Hypothalamus (tissue), 51 donors: ENCODE results near the gene RPL35.
"Not testable (repeated sequence)": the region's sequence is repeated elsewhere in the genome, so short reads cannot be mapped to it uniquely, and the experiment has no call there.

Source experiments
- DNase-seq, 51 donors: peaks; one replicate each; lab custom pipeline; 2025; lab: John Stamatoyannopoulos, UW

The RPL35 gene

DNA sequence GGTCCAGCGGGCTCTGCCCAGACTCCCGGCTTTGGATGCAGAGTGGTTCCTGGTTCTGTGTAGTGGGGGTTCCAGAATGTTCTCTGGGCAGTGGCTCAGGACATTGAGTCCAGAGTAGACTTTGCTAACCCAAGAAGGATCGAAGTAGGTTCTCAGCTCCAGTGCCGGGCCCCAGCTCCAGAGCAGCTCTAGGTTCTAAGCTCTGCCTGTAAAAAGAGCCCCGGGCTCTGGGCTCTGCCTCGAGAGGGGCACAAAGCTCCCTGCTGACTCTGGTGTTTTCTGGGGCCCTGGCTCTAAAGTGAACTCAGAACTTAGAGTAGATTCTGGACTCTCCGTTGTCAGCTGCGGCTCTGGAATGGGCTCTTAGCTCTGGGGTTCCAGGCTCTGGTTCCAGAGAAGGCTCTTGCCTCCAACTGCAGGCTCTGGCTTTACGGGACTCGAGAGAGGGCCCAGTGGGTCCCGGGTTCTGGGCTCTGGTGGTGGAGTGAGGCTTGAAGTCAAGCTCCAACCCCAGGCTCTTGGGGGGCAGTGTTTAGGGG is 8.1 kb downstream of the RPL35 start:
- peak in 4 of 51 donors; percentile 60 to 68 (median 63) for DNase-seq

DNA sequence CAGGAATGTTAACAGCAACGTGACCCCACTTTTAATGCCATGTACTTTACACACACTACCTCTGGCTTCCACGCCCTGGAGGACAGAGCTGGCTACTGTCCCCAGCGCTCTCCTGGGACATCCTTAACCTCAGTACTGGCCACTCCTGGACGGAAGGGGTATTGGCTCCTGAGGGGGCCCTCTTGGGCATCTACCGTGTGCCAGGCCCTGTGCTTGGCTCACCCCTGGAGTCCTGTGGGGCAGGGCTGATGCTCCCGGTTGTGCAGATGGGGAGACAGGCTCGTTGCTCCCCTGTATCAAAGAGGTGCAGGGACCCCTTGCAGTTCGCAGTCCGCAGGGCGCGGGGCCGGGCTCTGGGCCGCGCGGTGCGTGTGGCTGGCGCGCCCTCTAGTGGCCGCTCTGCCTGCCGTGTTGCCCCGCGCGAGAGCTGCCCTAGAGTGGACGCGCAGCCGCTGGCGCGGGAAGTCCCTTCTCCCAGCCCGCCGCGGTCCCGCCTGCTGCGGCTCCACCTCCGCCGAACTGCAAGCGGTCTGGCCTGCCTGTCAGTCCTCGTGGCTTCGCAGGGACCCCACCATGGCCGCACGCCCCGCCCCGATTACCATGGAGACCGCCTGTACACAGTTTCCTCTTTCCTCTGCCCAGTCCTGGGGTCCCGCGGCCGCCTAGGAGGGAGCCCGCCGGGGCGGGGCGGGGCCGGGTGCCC is 8.8 kb downstream of the RPL35 start, which contains the start of gene WDR38:
WDR38 (plus strand) TSS at position 632 of the 703 bp plus-strand sequence. CDS start 72 bp downstream, outside the sequence.
- DNase-seq = peak in 47 of 51 donors; percentile 13 to 85 (median 60)

DNA sequence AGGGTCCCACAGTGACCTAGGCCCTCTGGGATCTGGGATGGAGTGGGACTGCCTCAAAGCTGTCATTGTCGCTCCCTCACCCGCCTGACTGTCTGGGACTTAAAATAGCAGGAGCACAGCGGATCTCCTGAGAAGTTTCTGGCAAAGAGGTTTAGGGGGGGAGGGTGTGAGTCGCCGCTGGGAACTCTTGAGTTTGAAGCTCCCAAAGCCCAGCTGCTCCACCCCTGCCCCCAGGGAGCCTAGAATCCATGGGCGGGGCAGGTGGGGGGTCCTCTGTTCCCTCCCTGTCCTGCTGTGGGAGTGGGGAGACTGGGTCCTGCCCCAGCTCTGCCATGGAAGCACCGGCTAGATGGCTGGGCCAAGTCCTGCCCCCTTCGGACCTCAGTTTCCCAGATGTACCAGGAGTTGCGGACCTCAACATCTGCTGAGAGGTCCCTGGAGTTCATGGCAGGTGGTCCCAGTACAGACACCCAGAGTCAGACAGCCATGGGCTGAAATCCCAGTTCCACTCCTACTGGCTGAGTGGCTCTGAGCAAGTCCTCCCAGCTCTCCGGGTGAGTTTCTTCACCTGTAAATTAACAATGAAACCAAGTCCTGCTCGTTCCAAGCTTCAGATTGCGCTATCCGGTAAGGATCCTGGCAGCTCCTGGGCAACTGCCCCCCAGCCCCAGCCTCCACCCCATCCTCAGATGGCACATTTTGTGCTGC is 9.5 kb downstream of the RPL35 start:
- no peak for DNase-seq

DNA sequence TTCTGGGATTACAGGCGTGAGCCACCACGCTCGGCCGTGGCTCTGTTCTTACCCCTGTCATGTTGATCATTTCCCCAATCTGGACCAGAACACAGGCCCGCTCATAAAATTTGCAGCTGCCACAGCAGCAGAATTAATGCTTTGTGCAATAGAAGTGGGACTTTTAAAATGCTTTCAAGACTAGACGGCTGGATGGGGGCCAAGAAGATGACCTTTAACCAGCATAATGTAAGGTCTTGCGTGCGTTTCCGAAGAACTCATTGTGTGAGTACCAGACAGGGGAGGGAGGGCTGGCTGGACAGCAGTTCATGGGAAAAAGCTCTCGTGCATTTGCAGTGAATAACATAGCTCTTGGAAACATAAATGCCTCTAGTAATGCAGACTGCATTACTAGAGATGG is 12.0 kb downstream of the RPL35 start:
- no peak for DNase-seq

DNA sequence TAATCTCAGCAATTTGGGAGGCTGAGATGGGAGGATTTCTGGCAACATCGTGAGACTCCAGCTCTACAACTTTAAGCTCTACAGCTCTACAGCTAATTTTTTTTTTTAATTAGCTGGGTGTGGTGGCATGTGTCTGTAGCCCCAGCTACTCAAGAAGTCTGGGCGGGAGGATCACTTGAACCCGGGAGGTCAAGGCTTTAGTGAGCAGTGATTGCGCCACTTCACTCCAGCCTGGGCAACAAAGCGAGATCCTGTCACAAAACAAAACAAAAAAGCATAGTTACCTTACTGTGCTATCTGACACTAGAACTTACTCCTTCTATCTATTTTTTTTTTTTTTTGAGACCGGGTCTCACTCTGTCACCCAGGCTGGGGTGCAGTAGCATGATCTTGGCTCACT is 14.8 kb downstream of the RPL35 start:
- no peak for DNase-seq

DNA sequence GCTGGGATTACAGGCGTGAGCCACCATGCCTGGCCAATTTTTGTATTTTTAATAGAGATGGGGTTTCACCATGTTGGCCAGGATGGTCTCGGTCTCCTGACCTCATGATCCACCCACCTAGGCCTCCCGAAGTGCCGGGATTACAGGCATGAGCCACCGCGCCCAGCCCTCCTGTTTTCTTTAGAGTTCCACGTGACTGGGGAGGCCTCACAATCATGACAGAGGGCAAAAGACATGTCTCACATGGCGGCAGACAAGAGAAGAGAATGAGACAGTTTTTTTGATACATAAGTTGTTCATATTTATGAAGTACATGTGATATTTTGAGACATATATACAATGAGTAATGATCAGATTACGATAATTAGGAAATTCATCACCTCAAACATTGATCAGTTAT is 15.3 kb downstream of the RPL35 start:
- DNase-seq = not testable (repeated sequence)

DNA sequence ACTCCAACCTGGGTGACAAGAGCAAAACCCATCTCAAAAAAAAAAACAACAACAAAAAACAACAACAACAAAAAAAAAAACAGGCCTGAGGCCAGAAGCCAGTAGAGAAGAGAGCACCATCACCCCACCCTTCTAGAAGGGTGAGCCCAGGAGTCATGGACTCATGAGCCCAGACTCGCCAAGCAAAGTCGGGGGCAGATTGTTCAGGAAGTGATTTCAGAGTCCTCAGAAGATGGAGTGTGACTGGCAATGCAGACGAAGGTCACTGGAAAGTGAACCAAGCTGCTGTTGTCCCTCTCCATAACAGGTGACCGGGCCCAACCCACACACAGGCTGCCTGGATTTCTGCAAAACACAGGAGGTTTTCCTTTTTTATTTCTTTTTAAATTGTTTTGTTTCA is 17.5 kb downstream of the RPL35 start:
- no peak for DNase-seq

DNA sequence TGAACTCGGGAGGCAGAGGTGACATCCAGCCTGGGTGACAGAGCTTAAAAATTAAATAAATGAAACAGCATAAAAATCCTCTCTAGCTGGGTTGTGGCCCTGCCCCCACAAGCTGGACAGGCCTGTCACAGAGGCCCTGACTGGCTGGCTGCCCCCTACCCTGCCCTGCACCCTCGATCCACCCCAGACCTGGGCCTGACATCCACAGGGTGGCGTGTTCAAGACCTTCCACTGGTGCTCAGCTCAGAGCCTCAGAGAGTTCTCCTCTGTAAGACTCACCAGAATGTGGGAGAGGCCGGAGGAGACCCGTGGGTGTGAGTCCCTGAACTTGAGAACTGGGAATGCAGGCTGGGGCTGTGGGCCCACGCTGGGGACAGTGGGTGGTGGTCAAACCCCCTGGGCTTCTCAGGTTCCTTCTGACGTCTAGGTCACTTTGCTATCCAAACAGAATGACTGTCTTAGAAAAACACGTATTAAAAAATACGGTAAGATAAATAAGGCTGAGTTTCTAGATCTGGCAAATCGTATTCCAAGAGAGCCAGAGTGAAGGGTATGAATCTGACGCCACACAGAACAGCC is 18.2 kb downstream of the RPL35 start:
- DNase-seq = no peak

DNA sequence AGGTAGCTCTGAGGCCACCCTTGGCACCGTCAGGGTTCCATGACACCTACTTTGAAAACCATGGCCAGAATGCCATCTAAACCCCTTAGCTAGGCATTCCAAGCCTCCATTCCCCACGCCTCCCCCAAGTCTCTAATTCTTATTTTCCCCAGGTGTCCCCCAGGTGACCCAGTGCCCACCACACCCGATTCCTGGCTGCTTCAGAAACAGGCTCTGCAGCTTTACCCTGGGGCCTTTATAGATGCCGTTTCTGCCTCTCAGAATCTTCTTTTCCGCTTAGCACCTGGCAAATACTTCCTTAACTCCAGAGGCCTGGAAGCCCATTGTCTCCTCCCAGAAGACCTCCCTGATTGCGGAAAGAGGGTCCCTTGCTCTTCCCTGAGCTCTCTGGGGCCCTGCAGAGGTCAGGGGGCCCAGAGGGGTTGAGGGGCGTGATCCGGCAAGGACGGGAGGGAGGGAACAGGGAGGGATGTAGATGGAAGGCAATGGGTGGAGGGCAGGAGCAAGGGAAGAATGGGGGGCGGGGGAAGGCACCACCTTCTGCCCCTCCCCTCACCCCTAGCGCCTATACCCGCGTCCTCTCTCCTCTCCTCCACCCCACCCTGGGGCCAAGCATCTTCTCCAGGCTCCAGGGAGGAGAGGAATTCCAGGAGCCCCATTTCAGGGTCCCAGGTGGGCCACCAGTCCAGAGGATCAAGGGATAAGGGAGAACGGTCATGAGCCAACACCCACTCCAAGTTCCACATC is 20.5 kb downstream of the RPL35 start:
- no peak for DNase-seq

DNA sequence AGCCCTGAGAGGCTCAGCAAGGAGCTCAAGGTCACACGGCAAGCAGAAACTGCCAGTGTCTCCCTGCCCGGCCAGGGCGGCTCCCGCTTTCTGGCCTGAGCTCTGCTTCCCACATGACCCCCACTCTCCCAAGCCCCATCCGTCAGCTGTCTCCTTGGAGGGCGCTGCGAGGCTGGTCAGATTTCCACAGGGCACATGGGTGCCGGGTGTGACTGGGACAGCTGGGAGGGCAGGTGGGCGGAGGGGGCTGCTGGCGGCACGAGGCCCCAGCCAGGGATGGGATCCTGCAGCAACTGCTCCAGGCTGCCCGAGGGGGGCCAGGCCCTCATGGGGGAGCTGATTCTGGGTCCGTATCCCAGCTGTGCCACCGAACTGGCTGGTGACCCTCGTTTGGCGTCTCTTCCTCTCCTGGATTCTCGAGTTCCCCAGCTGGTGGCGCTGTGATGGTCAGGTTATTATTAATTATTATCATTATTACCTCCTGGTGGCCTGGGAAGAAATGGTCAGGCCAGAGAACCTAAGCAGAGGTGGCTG is 21.4 kb downstream of the RPL35 start:
- DNase-seq = no peak

DNA sequence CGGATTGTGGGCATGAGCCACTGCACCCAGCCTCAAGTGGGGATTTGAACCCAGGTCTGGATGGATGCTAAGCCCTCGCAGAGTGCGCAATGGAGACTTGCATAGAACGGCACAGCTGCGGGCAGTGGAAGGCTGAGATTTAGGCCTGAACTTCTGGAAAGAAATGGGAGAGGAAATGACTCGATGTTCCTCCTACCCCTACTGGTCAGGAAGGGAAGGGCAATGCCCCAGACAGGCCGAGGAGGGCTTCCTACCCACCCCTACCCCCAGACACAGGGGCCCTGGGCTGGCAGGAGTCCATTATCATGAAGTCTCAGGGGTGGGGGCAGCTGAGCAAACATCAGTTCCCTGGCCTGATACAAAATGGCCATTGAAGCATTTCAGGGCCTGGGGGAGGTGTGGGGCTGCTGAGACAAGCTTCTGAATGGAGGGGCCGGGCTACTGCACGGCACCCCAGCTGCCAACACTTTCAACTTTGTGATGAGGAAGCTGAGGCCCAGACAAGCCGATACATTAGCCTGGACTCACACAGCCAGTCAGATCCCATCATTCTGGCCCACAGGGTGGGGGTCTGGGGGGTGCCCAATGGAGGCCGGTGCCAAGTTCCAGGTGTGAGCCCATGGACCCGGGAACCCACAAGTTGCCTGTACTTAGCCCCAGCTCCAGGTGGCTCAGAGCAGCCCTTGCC is 22.0 kb downstream of the RPL35 start:
- no peak for DNase-seq

DNA sequence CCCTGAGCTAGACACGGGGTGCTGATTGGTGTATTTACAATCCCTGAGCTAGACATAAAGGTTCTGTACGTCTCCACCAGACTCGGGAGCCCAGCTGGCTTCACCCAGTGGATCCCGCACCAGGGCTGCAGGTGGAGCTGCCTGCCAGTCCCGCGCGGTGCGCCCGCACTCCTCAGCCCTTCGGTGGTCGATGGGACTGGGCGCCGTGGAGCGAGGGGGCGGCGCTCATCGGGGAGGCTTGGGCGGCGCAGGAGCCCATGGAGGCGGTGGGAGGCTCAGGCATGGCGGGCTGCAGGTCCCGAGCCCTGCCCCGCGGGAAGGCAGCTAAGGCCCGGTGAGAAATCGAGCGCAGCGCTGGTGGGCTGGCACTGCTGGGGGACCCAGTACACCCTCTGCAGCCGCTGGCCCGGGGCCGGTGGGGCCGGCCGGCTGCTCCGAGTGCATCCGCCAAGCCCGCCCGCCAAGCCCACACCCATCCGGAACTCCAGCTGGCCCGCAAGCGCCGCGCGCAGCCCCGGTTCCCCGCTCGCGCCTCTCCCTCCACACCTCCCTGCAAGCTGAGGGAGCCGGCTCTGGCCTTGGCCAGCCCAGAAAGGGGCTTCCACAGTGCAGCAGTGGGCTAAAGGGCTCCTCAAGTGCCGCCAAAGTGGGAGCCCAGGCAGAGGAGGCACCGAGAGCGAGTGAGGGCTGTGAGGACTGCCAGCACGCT is 23.0 kb downstream of the RPL35 start:
- DNase-seq = not testable (repeated sequence)

DNA sequence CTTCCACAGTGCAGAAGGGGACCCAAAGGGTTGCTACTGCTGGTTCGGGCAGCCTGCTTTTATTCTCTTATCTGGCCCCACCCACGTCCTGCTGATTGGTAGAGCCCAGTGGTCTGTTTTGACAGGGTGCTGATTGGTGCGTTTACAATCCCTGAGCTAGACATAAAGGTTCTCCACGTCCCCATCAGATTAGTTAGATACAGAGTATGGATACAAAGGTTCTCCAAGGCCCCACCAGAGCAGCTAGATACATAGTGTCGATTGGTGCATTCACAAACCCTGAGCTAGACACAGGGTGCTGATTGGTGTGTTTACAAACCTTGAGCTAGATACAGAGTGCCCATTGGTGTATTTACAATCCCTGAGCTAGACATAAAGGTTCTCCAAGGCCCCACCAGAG is 23.6 kb downstream of the RPL35 start:
- DNase-seq = not testable (repeated sequence)

DNA sequence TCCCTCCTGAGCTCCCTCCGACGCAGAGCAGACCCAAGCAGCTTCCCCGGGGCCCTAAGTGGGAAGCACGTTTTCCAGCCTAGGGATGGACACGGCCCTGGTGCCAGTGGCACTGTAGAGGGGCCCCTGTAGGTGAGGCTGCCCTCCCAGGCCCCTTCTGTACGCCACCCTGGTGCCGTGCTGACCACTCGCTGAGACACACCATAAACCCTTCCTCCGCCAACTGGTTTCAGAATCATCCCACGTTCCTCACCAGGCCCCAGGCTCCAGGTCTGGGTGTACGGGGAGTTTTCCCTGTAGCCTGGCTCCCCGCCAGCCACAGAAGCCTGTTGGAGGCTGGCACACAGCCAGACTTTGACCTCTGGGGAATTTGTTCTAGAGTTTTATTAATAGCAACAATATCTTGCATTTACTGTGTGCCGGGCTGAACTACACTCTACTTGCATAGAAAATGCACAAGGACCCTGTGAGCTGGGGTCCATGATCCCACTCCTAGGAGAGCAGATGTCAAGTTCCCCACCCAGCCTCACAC is 26.7 kb downstream of the RPL35 start:
- DNase-seq = peak in 7 of 51 donors; percentile 9 to 32 (median 24)

DNA sequence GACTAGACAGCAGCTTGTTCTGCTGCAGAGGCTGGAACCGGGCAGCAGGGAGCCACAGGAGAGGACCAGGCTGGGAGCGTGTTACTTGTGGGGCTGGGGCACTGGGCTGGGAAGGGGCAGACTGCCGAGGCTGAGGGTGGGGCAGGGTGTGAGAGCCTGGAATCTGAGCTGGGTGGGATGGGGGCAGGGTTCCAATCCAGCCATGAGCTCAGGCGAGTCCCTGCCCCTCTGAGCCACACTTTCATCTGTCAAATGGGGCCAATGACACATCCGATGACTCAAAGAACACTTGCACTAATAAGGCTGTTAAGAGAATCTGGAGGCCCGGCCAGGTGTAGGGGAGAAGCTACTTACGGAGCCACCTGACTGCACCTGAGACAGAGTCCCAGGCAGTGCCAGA is 27.2 kb downstream of the RPL35 start:
- DNase-seq = no peak

DNA sequence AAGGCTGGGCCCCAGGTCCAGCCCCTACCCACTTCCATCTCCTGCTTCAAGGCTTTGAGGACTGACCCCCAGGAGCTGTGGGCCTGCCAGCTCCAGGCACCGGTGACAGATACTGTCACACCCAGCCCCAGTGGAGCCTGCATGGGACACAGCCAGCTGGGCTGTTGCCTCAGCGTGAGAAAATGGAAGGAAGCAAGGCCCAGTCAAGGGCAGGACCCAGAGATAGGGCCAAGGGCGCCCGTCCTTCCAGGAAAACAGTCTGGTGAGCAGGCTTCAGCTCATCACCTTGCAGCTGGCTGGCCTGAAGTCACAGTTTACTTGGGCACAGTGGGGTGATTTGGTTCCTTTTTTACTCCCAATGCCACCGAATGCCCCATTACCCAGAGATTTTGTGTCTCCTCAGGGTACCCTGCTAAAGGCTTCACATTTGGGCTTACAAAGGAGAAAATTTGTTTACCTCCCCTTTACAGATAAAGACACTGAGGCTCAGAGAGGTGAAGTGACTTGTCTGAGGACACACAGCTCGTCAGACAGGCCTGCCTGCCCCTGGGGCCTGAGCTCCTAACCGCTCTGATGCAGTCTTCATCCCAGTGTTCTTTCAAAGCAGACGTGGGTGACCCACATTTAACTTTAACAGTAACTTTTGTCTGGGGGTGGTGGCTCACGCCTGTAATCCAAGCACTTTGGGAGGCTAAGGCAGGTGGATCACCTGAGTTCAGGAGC is 30.0 kb downstream of the RPL35 start:
- no peak for DNase-seq

DNA sequence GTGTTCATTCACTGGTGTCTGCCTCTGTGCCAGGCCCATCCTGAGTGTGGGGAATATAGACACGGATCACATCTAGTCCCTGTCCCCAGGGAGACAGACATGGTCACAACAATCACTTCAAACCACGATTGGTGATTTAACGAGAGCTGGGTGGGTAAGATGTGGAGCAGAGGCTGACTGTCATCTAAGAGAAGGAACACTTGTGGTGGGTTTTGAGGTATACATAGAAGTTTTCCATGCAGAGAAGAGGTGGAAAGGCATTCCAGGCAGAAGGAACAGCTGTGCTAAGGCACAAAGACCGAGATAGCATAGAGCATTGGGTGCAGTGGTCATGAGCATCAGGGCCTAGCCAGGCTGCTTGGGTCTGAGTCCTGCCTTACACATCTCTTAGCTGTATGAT is 31.2 kb downstream of the RPL35 start:
- DNase-seq = no peak

DNA sequence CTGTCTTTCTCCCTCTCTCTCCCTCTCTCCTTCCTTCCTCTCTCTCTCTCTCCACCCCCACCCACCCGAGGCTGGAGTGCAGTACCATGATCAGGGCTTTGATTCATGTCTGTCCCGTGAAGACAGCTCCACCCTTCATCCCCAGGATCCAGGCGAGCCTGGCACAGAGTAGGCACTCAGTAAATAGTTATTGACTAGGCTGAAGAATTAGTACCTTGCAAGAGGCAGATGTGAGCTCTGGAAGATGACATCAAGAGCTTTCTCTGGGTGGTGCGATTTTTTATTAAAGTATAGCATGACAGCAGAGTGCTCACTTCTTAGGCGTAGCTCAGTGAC is 32.5 kb downstream of the RPL35 start:
- DNase-seq = no peak
